ENCODE results near the gene GALNT14. TPM values are rescaled to one million over a fixed set of nuclear protein-coding genes. Genes with fewer than 3 reads are reported as not detected.

GALNT14 gene
- total and polyA plus RNA-seq, 2 donors (not counting 1 experiment from before 2014, with no cell fraction given) = 0.15 to 0.83 TPM

DNA sequence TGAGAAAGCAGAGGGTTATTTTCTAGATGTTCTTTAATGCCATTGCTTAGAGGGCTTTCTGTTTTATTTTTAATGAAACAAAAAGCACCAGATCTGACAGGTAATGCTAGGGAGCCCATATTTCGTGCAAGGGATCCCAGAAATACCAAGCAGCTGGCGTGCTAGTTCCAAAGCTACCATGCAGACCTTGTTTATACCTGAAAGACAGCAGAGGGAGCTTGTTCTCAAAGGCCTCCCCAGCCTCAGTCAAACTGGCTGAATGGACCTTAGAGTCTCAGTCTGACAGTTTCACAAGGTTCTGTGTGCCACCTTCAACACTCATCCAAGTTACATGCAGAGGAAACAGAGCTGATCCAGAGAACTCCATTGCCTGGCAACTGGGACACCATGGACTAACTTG is 48.6 kb downstream of the GALNT14 start:
- DNase-seq (ENCODE audit: low read depth in 2 of 2) = no peak
- no peak overlapping the region for H3K4me3 ChIP-seq (replicated peaks in 1 of 4; ENCODE audit: control extremely low read depth in 1 of 4, insufficient read depth in 1 of 4, low read depth in 3 of 4, low read length in 4 of 4)
- H3K36me3 ChIP-seq (ENCODE audit: control insufficient read depth, insufficient read depth, low read length) = no peaks in the 10 kb centered on the region
- H3K27me3 ChIP-seq (ENCODE audit: control insufficient read depth, insufficient read depth, low read length) = no peaks in the 10 kb centered on the region
- no peaks in the 10 kb centered on the region for H3K4me1 ChIP-seq (ENCODE audit: control insufficient read depth, extremely low read depth, insufficient read depth, low read length)
- no peak overlapping the region for H3K27ac ChIP-seq (ENCODE audit: insufficient read depth, low read length)
- no peak overlapping the region for H3K4me2 ChIP-seq (ENCODE audit: extremely low read depth, insufficient read depth, low read length)
- no peaks in the 10 kb centered on the region for H3K79me2 ChIP-seq (ENCODE audit: control insufficient read depth, insufficient read depth, low read length)
- no peaks in the 10 kb centered on the region for H3K9me3 ChIP-seq (ENCODE audit: control insufficient read depth, insufficient read depth, low read depth, low read length)
- H4K20me1 ChIP-seq (ENCODE audit: control insufficient read depth, extremely low read depth, insufficient read depth, low read length) = no peaks in the 10 kb centered on the region
- no peak overlapping the region for H3K9ac ChIP-seq (ENCODE audit: insufficient read depth, low read length)
- TF ChIP-seq, protein P1, sequence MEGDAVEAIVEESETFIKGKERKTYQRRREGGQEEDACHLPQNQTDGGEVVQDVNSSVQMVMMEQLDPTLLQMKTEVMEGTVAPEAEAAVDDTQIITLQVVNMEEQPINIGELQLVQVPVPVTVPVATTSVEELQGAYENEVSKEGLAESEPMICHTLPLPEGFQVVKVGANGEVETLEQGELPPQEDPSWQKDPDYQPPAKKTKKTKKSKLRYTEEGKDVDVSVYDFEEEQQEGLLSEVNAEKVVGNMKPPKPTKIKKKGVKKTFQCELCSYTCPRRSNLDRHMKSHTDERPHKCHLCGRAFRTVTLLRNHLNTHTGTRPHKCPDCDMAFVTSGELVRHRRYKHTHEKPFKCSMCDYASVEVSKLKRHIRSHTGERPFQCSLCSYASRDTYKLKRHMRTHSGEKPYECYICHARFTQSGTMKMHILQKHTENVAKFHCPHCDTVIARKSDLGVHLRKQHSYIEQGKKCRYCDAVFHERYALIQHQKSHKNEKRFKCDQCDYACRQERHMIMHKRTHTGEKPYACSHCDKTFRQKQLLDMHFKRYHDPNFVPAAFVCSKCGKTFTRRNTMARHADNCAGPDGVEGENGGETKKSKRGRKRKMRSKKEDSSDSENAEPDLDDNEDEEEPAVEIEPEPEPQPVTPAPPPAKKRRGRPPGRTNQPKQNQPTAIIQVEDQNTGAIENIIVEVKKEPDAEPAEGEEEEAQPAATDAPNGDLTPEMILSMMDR (conservative IDR thresholded peaks at IDR 0.05 in 1 of 2, IDR thresholded peaks at IDR 0.05 in 1 of 2; ENCODE audit: low read depth in 1 of 2, low read length in 2 of 2) = no peak
- TF ChIP-seq EZH2 (IDR thresholded peaks at IDR 0.05; ENCODE audit: low read length, missing control alignments) = no peak
- no peak overlapping the region for H2AFZ ChIP-seq (ENCODE audit: low read length)

DNA sequence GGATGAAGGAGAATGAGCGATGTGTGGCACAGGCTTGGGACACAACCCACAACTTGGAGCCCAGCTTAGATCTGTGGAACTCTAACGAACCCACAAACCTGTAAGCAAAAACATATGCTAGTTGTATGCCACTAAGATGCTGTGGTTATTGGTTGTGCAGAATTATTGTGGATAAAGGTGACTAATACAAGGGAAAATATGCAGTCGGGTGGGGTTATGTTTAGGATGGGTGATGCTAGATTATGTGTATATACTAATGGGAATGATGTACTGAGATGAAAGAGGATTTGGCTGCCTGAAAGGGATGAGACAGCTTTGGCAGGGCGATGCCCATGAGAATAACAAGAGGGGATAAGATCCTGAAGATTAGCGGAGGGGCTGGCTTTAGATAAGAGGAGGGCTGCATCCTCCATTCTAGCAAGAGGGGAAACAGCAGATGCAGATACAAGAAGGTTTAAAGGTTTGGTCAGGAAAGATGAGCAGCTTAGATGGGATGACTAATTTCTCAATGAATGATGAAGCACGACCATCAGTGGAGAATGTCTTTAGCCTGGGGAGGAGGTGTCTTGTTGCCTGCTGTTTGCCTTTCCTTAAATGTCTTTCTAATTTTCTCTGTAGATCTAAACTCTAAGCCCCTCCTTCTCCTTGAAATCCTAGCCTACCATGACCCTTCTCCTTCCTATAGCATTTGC is 49.6 kb downstream of the GALNT14 start:
- no peaks in the 10 kb centered on the region for H3K36me3 ChIP-seq (ENCODE audit: control insufficient read depth, insufficient read depth, low read length)
- no peak overlapping the region for H3K4me3 ChIP-seq (replicated peaks in 1 of 4; ENCODE audit: control extremely low read depth in 1 of 4, insufficient read depth in 1 of 4, low read depth in 3 of 4, low read length in 4 of 4)
- TF ChIP-seq EZH2 (IDR thresholded peaks at IDR 0.05; ENCODE audit: low read length, missing control alignments) = no peak
- TF ChIP-seq, protein P1 (conservative IDR thresholded peaks at IDR 0.05 in 1 of 2, IDR thresholded peaks at IDR 0.05 in 1 of 2; ENCODE audit: low read depth in 1 of 2, low read length in 2 of 2) = no peak
- H3K4me2 ChIP-seq (ENCODE audit: extremely low read depth, insufficient read depth, low read length) = no peak overlapping the region
- no peaks in the 10 kb centered on the region for H3K9me3 ChIP-seq (ENCODE audit: control insufficient read depth, insufficient read depth, low read depth, low read length)
- no peaks in the 10 kb centered on the region for H3K27me3 ChIP-seq (ENCODE audit: control insufficient read depth, insufficient read depth, low read length)
- no peaks in the 10 kb centered on the region for H4K20me1 ChIP-seq (ENCODE audit: control insufficient read depth, extremely low read depth, insufficient read depth, low read length)
- H3K4me1 ChIP-seq (ENCODE audit: control insufficient read depth, extremely low read depth, insufficient read depth, low read length) = no peaks in the 10 kb centered on the region
- no peak for DNase-seq (ENCODE audit: low read depth in 2 of 2)
- H3K79me2 ChIP-seq (ENCODE audit: control insufficient read depth, insufficient read depth, low read length) = no peaks in the 10 kb centered on the region
- no peak overlapping the region for H3K9ac ChIP-seq (ENCODE audit: insufficient read depth, low read length)
- no peak overlapping the region for H3K27ac ChIP-seq (ENCODE audit: insufficient read depth, low read length)
- no peak overlapping the region for H2AFZ ChIP-seq (ENCODE audit: low read length)

DNA sequence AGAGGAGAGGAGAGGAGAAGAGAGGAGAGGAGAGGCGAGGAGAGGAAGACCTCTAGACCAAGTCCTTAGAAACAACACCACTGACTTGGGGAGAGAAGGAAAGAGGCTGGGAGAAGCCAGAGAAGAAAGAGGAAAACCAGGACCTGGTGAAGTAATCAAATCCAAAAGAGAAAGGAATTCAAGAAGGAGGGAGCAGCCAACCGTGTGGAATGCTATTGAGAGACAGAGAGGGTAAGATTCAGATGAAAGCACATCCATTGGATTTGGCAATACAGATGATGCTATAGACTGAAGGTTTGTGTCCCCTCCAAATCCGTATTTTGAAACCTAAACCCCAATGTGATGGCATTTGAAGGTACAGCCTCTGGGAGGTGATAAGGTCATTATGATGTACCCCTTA is 50.7 kb downstream of the GALNT14 start:
- DNase-seq (ENCODE audit: low read depth in 2 of 2) = no peak
- H3K4me1 ChIP-seq (ENCODE audit: control insufficient read depth, extremely low read depth, insufficient read depth, low read length) = no peaks in the 10 kb centered on the region
- H3K4me2 ChIP-seq (ENCODE audit: extremely low read depth, insufficient read depth, low read length) = no peak overlapping the region
- no peaks in the 10 kb centered on the region for H3K79me2 ChIP-seq (ENCODE audit: control insufficient read depth, insufficient read depth, low read length)
- H3K9me3 ChIP-seq (ENCODE audit: control insufficient read depth, insufficient read depth, low read depth, low read length) = no peaks in the 10 kb centered on the region
- H3K4me3 ChIP-seq (replicated peaks in 1 of 4; ENCODE audit: control extremely low read depth in 1 of 4, insufficient read depth in 1 of 4, low read depth in 3 of 4, low read length in 4 of 4) = no peak overlapping the region
- H2AFZ ChIP-seq (ENCODE audit: low read length) = no peak overlapping the region
- H3K36me3 ChIP-seq (ENCODE audit: control insufficient read depth, insufficient read depth, low read length) = no peaks in the 10 kb centered on the region
- H3K27ac ChIP-seq (ENCODE audit: insufficient read depth, low read length) = no peak overlapping the region
- H3K9ac ChIP-seq (ENCODE audit: insufficient read depth, low read length) = no peak overlapping the region
- H3K27me3 ChIP-seq (ENCODE audit: control insufficient read depth, insufficient read depth, low read length) = no peaks in the 10 kb centered on the region
- no peak for TF ChIP-seq EZH2 (IDR thresholded peaks at IDR 0.05; ENCODE audit: low read length, missing control alignments)
- TF ChIP-seq, protein P1 (conservative IDR thresholded peaks at IDR 0.05 in 1 of 2, IDR thresholded peaks at IDR 0.05 in 1 of 2; ENCODE audit: low read depth in 1 of 2, low read length in 2 of 2) = no peak
- H4K20me1 ChIP-seq (ENCODE audit: control insufficient read depth, extremely low read depth, insufficient read depth, low read length) = no peaks in the 10 kb centered on the region

Measured in fibroblast of lung (primary cell).